B cell (primary cell): ENCODE data around the gene COL13A1.

Source experiments
- CTCF ChIP-seq: fragments of 200-600 bp; IDR thresholded peaks from one replicate; pipeline ENCODE4 v1.8.0; 2022; ENCODE audit warnings: antibody characterized with exemption, mild to moderate bottlenecking
- EZH2 ChIP-seq: IDR thresholded peaks from 2 replicates; pipeline ENCODE4 v1.6.1; 2012; ENCODE audit warnings: borderline replicate concordance, low read depth, mild to moderate bottlenecking, moderate library complexity, low read length; ENCODE audit not compliant: insufficient read depth, poor library complexity, severe bottlenecking

GRCh38 chr10:69960606-69960987 lies 158.9 kb downstream of the COL13A1 start:
- TF ChIP-seq CTCF (no peak), EZH2 (no peak)
